Epithelial cell of esophagus (primary cell): ENCODE results near the gene IL1RAPL1.

ENCODE experiments used
- DNase-seq: peaks from one replicate; pipeline ENCODE4 v3.0.0; 2010; ENCODE audit warnings: low read depth
- H3K4me3 ChIP-seq: 2 replicates; pipeline ENCODE4 v1.5.1; 2011; ENCODE audit warnings: mild to moderate bottlenecking, low read length, control low read depth
- TF ChIP-seq, protein P1 (sequence below): IDR thresholded peaks from 2 replicates; pipeline ENCODE4 v1.5.1; 2011; ENCODE audit warnings: low read depth, mild to moderate bottlenecking, low read length, control low read depth, inconsistent platforms; ENCODE audit not compliant: insufficient read depth; ENCODE audit errors: missing control alignments

Gene IL1RAPL1

DNA sequence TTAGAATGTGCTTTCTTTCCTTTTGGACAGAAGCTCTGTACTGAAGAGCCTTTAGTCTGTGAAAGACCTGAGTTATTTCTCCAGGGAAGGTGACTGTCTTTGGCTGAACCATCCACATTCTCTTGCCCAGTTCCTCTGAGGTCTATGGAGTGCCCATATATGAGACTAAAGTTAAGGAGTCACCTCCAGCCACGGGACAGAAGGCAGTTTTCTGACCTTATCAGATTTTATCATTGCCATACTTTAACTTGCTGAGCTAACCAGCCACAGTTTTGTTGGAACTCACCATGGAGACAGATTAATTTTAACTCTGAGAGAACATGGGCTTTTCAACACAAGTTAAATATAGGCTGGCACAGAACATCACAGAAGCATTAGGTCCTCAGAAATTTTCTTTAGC lies 26.3 kb downstream of the IL1RAPL1 start:
- TF ChIP-seq, protein P1, sequence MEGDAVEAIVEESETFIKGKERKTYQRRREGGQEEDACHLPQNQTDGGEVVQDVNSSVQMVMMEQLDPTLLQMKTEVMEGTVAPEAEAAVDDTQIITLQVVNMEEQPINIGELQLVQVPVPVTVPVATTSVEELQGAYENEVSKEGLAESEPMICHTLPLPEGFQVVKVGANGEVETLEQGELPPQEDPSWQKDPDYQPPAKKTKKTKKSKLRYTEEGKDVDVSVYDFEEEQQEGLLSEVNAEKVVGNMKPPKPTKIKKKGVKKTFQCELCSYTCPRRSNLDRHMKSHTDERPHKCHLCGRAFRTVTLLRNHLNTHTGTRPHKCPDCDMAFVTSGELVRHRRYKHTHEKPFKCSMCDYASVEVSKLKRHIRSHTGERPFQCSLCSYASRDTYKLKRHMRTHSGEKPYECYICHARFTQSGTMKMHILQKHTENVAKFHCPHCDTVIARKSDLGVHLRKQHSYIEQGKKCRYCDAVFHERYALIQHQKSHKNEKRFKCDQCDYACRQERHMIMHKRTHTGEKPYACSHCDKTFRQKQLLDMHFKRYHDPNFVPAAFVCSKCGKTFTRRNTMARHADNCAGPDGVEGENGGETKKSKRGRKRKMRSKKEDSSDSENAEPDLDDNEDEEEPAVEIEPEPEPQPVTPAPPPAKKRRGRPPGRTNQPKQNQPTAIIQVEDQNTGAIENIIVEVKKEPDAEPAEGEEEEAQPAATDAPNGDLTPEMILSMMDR, result no peak
- H3K4me3 ChIP-seq, result no peak overlapping the region
- no peak for DNase-seq

- H3K4me3 ChIP-seq, result no peak overlapping the region
- DNase-seq, result no peak
- TF ChIP-seq, protein P1, result no peak
Measured at GRCh38 chrX:28625223-28625622, 38.0 kb downstream of the IL1RAPL1 start.

- DNase-seq, result no peak
- H3K4me3 ChIP-seq, result no peak overlapping the region
- TF ChIP-seq, protein P1, result no peak
Measured at GRCh38 chrX:28626515-28626914, 39.3 kb downstream of the IL1RAPL1 start.

DNA sequence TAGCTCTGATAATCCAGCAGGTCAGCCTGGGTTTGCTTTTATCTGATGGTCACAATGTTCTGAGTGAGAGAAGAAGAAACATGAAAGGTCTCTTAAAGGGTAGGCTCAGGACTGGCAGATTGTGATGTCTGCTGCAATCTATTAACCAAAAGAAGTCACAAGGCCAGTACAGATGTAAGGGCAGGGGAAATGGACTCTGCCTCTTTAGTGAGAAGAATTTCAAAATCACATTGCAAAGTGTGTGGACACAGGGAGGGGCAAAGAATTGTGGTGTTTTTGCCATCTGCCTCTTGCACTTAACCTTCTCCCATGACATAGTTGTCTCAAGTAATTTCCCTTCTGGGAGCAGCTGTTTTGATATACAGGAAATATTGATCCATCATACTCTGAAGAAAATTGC lies 40.9 kb downstream of the IL1RAPL1 start:
- TF ChIP-seq, protein P1, result no peak
- no peak overlapping the region for H3K4me3 ChIP-seq
- no peak for DNase-seq

GRCh38 chrX:28638775-28639174 lies 51.5 kb downstream of the IL1RAPL1 start:
- DNase-seq, result no peak
- TF ChIP-seq, protein P1, result no peak
- H3K4me3 ChIP-seq, result no peak overlapping the region

DNA sequence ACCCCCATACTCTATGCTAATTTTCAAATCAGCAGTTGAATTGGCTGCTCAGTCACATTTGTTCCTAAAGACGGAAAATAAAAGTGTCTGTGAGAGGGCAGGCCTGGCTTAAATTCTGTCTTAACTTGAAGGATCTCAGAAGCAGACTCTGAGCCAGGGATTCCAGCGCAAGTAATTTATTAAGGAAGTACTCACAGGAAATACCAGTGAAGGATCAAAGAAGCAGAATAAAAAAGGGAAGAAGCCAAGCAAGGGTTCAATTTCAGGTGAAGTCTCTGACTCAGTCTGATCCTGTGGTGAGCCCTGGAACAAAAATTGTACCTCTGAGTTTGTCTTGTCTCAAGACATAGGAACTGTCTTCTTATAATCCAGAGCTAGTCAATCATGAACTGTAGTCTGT lies 52.2 kb downstream of the IL1RAPL1 start:
- H3K4me3 ChIP-seq, result no peak overlapping the region
- TF ChIP-seq, protein P1, result no peak
- DNase-seq, result no peak

GRCh38 chrX:28649541-28649940 lies 62.3 kb downstream of the IL1RAPL1 start:
- no peak for DNase-seq
- TF ChIP-seq, protein P1, result no peak
- H3K4me3 ChIP-seq, result no peak overlapping the region
